DLD1 (cell line): Measurements from ENCODE around the gene RPS6KA3.
"Not testable (repeated sequence)": the region's sequence is repeated elsewhere in the genome, so short reads cannot be mapped to it uniquely, and the experiment has no call there.

Experiments
- in situ Hi-C: cut with HindIII; loops from 2 replicates; pipeline ENCODE4 v1.10.0; 2017; ENCODE audit warnings: low sequenced_read_pairs

Gene RPS6KA3

DNA sequence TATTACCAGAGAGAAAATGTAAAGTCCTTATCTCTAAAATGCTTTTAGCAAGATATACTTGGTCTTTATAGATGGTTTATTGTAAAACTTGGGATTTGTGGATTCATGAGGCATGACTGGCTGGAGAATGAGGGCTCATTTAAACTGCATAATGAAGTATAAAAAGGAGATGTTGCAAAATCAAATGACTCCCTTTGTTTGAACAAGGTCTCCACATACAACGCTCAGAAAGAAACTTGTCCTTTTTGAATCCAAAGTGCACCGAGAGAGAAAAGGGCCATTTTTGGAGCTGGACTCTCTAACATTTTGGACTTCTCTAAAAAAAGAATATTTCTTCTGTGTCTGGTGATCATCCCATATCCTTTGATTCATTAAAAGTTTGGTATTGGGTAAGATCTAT, 117.4 kb downstream of the RPS6KA3 start:
- in situ Hi-C loops = no loop called here

DNA sequence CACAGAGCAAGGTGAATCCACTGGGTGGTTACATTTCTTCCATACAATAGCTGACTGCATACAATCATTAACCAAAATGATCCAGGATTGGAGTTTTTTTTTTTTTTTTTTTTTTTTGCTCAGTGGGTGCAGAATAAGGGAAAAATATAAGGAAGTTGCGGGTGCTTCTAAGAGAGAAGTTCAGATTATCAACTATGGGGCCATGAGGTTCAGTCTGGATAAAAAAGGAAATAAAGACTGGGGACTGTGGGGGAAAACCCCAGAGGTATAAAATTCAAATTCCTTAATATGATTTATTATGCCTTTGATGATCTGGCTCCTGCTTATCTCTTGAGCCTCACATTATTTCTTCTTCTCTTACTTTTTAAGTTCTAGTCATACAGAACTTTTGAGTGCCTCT, 119.1 kb downstream of the RPS6KA3 start:
- in situ Hi-C loops = no loop called here

DNA sequence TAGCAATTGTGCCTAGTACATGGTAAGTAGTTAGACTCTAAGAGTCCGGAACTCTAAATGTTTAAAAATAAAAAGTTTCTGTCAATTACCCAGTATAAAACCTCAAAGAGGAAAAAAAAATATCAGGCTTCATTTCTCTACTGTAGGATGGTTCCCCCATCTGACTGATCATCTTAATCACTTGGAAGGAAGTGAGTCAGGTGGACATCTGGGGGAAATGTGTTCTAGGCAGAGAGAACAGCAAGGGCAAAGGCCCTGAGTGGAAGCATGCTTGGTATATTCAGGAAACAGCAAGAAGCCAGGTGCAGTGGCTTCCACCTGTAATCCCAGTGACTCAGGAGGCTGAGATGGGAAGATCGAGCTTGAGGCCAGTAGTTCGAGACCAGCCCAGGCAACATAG, 122.2 kb downstream of the RPS6KA3 start:
- in situ Hi-C loops = no loop called here

GRCh38 chrX:20143561-20143960, 123.1 kb downstream of the RPS6KA3 start:
- in situ Hi-C loops = no loop called here

- in situ Hi-C loops = no loop called here
Measured at GRCh38 chrX:20143111-20143510, 123.6 kb downstream of the RPS6KA3 start.

GRCh38 chrX:20141281-20142220, 125.2 kb downstream of the RPS6KA3 start, which contains the start of gene EIF1AX:
Gene EIF1AX (minus strand): TSS chrX:20141838. CDS start chrX:20141640, 198 bp downstream.
- in situ Hi-C loops = no loop called here

GRCh38 chrX:20140420-20140819, 126.3 kb downstream of the RPS6KA3 start:
- in situ Hi-C loops = no loop called here

DNA sequence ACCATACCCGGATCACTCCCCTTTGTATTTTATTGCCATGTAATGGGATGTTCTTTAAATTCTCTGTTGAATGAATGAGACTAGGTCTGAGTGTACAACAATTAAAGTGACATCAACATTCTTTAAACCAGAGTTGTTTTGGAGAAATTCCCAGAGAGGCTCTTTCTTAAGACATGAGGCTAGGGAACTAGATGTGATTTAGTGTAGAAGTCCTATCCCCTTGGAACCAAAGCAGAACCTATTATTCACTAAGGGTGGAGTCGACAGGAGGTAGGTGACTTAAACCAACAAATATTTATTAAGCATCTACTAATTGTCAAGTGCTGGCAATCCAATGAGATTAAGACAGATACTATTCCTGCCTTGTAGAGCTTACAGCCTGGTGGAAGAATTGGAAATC, 126.7 kb downstream of the RPS6KA3 start:
- in situ Hi-C loops = no loop called here

DNA sequence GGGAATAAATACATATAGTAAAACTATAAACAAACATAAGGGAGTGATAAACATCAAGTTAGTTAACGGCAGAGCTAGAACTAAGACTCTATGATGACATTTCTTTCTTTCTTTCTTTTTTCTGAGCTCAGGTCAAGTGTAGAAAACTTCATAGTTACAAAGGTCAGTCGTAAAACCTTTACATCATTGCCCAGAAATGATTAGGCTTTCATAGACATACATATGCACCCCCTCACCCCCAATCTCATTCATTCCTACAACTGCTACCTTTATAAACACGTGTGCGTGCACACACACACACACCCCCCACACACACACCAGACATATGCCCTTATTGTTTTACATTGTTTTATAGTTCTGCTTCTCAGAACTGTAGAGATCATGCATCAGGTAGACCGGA, 130.8 kb downstream of the RPS6KA3 start:
- in situ Hi-C loops = no loop called here

- in situ Hi-C loops = no loop called here
Measured at GRCh38 chrX:20132666-20133065, 134.0 kb downstream of the RPS6KA3 start.

GRCh38 chrX:20130357-20130756, 136.4 kb downstream of the RPS6KA3 start:
- in situ Hi-C loops = no loop called here

GRCh38 chrX:20129547-20129946, 137.2 kb downstream of the RPS6KA3 start:
- in situ Hi-C loops = no loop called here

GRCh38 chrX:20128670-20129069, 138.0 kb downstream of the RPS6KA3 start:
- in situ Hi-C loops = no loop called here

GRCh38 chrX:20127440-20127839, 139.3 kb downstream of the RPS6KA3 start:
- in situ Hi-C loops = not testable (repeated sequence)

- in situ Hi-C loops = not testable (repeated sequence)
Measured at GRCh38 chrX:20126833-20127232, 139.9 kb downstream of the RPS6KA3 start.

GRCh38 chrX:20124964-20125363, 141.7 kb downstream of the RPS6KA3 start:
- in situ Hi-C loops = no loop called here

GRCh38 chrX:20118065-20118824, 148.5 kb downstream of the RPS6KA3 start:
- in situ Hi-C loops = no loop called here

GRCh38 chrX:20116577-20117240, 150.0 kb downstream of the RPS6KA3 start, which contains the start of gene MAP7D2:
Gene MAP7D2 (minus strand): TSS chrX:20116907. CDS start chrX:20116879, 28 bp downstream.
- in situ Hi-C loops = no loop called here

- in situ Hi-C loops = no loop called here
Measured at GRCh38 chrX:20116087-20116576, 150.6 kb downstream of the RPS6KA3 start.

GRCh38 chrX:20112022-20112774, 154.5 kb downstream of the RPS6KA3 start:
- in situ Hi-C loops = no loop called here
